B cell (primary cell): ENCODE measurements around the gene GDF7. TPM values are rescaled to one million over a fixed set of nuclear protein-coding genes. Genes with fewer than 3 reads are reported as not detected.

Source experiments
- ATAC-seq: fragments of 200-7000 bp; cut with Tn5 transposase; one replicate; pipeline ENCODE4 v1.10.0; 2021; ENCODE audit warnings: low read depth, mild to moderate bottlenecking, moderate number of reproducible peaks, moderate library complexity
- CTCF ChIA-PET: fragments of 350-600 bp; sonication (Branson Sonifier 250); formaldehyde crosslinking; loops from one replicate; lab custom pipeline; 2021; ENCODE audit warnings: antibody characterized with exemption, inconsistent platforms; lab: Charles Lee
- POLR2A ChIA-PET: fragments of 350-600 bp; sonication (Branson Sonifier 250); formaldehyde crosslinking; loops from one replicate; lab custom pipeline; 2021; ENCODE audit warnings: antibody characterized with exemption; lab: Charles Lee
- DNase-seq: peaks from one replicate; pipeline ENCODE4 v3.0.0; 2013
- H2AFZ ChIP-seq: 2 replicates; pipeline ENCODE4 v1.6.1; 2012; ENCODE audit warnings: mild to moderate bottlenecking, low read depth, low read length; ENCODE audit not compliant: insufficient read depth, poor library complexity, severe bottlenecking
- H3K27ac ChIP-seq, 2 donors: 1 replicate in 1 of 2; 2 replicates in 1 of 2; pipeline ENCODE4 v1.5.1; 2012 to 2013; ENCODE audit warnings: low read length in 2 of 2, mild to moderate bottlenecking in 2 of 2, moderate library complexity in 1 of 2
- H3K27me3 ChIP-seq, 4 experiments: fragments of 200-600 bp in 1 of 4; sonication (generic) in 1 of 4; replicated peaks in 1 of 4; 1 replicate in 2 of 4; 2 replicates in 2 of 4; pipeline versions ENCODE4 v1.6.1 to v1.7.0; 2013 to 2016; ENCODE audit warnings: low read length in 3 of 4, mild to moderate bottlenecking in 2 of 4, mixed read lengths in 1 of 4, moderate library complexity in 1 of 4; ENCODE audit not compliant: insufficient read depth in 4 of 4, control insufficient read depth in 3 of 4; ENCODE audit errors: control extremely low read depth in 1 of 4
- H3K36me3 ChIP-seq, 2 experiments: replicated peaks in 1 of 2; 1 replicate in 1 of 2; 2 replicates in 1 of 2; pipeline versions ENCODE4 v1.6.1 to v1.7.1; 2013; ENCODE audit warnings: low read length in 1 of 2; ENCODE audit not compliant: insufficient read depth in 2 of 2, control insufficient read depth in 1 of 2; ENCODE audit errors: control extremely low read depth in 1 of 2, extremely low read depth in 1 of 2
- H3K4me1 ChIP-seq, 2 donors: fragments of 200-600 bp in 1 of 2; sonication (generic) in 1 of 2; 1 replicate in 1 of 2; 2 replicates in 1 of 2; pipeline versions ENCODE4 v1.5.1 to v1.6.1; 2013 to 2017; ENCODE audit warnings: low read length in 2 of 2; ENCODE audit not compliant: control insufficient read depth in 2 of 2, insufficient read depth in 2 of 2
- H3K4me2 ChIP-seq: replicated peaks from 2 replicates; pipeline ENCODE3; 2012; ENCODE audit warnings: mild to moderate bottlenecking, low read depth, low read length; ENCODE audit not compliant: poor library complexity, severe bottlenecking
- H3K4me3 ChIP-seq, 5 experiments: fragments of 200-600 bp in 1 of 5; sonication (generic) in 1 of 5; 1 replicate in 3 of 5; 2 replicates in 2 of 5; pipeline versions ENCODE4 v1.5.1 to v1.7.0; 2011 to 2016; ENCODE audit warnings: low read length in 4 of 5, mild to moderate bottlenecking in 4 of 5, low read depth in 2 of 5, control low read depth in 1 of 5, moderate library complexity in 1 of 5; ENCODE audit not compliant: insufficient read depth in 1 of 5; ENCODE audit errors: control extremely low read depth in 1 of 5, extremely low read depth in 1 of 5
- H3K79me2 ChIP-seq: fragments of 200-600 bp; sonication (generic); one replicate; pipeline ENCODE4 v1.6.0; 2016; ENCODE audit warnings: low read length; ENCODE audit not compliant: control insufficient read depth, insufficient read depth
- H3K9ac ChIP-seq: fragments of 200-600 bp; sonication (generic); 2 replicates; pipeline ENCODE4 v1.6.1; 2017; ENCODE audit warnings: mild to moderate bottlenecking, low read length, moderate library complexity
- H3K9me3 ChIP-seq, 3 donors: one replicate each; pipeline versions ENCODE4 v1.6.1 to v1.7.1; 2013; ENCODE audit warnings: low read length in 2 of 3; ENCODE audit not compliant: control insufficient read depth in 2 of 3, insufficient read depth in 1 of 3; ENCODE audit errors: control extremely low read depth in 1 of 3
- H4K20me1 ChIP-seq: 2 replicates; pipeline ENCODE4 v1.6.0; 2012; ENCODE audit warnings: mild to moderate bottlenecking, low read length; ENCODE audit not compliant: insufficient read depth, control insufficient read depth, poor library complexity, severe bottlenecking
- H3K27ac Mint-ChIP-seq: one replicate; pipeline ENCODE4 v1.8.0; 2021; ENCODE audit warnings: mixed read lengths
- H3K27me3 Mint-ChIP-seq: one replicate; pipeline ENCODE4 v1.8.0; 2021; ENCODE audit warnings: mixed read lengths
- H3K4me1 Mint-ChIP-seq: one replicate; pipeline ENCODE4 v1.8.0; 2021; ENCODE audit warnings: mixed read lengths
- H3K4me3 Mint-ChIP-seq: one replicate; pipeline ENCODE4 v1.8.0; 2021; ENCODE audit warnings: mixed read lengths
- H3K9me3 Mint-ChIP-seq: one replicate; pipeline ENCODE4 v1.8.0; 2022; ENCODE audit warnings: mixed read lengths; ENCODE audit not compliant: insufficient read depth
- EZH2 ChIP-seq: IDR thresholded peaks from 2 replicates; pipeline ENCODE4 v1.6.1; 2012; ENCODE audit warnings: borderline replicate concordance, low read depth, mild to moderate bottlenecking, moderate library complexity, low read length; ENCODE audit not compliant: insufficient read depth, poor library complexity, severe bottlenecking
- WGBS: methylation state at CpG from one replicate; pipeline ENCODE4 v1.1.5; 2013; ENCODE audit warnings: missing lambda C conversion rate; ENCODE audit not compliant: insufficient coverage; 5-methylcytosine and 5-hydroxymethylcytosine counted together
- intact Hi-C: fragments of 100-400 bp; cut with micrococcal nuclease; formaldehyde crosslinking; loops from one replicate; pipeline ENCODE4 v1.10.0; 2022
- polyA plus RNA-seq: library from polyadenylated mRNA; depleted of rRNA; stranded (reverse); fragments of >200 nt; gene quantifications from 2 replicates; pipeline ENCODE4 v1.2.3, GENCODE V29; 2012
- total RNA-seq, 2 donors: library from RNA; stranded (reverse); fragments of 120-200 nt in 1 of 2; gene quantifications; 1 replicate in 1 of 2; 2 replicates in 1 of 2; pipeline versions ENCODE4 v1.2.3 to v1.2.4, GENCODE V29; 2013 to 2022
- TF ChIP-seq, protein P1 (sequence below): fragments of 200-600 bp; IDR thresholded peaks from one replicate; pipeline ENCODE4 v1.8.0; 2022; ENCODE audit warnings: antibody characterized with exemption, mild to moderate bottlenecking

Gene GDF7
- total and polyA plus RNA-seq, 2 donors (not counting 1 experiment from before 2014, with no cell fraction given): 7.0 to 15.3 TPM

- ATAC-seq (no peak), DNase-seq (no peak)
- intact Hi-C loops: no loop called here
- H3K4me3 ChIP-seq: no peak overlapping the region
- no peak overlapping the region for H3K9ac ChIP-seq
- no peak overlapping the region for H3K4me3 Mint-ChIP-seq
- H3K4me1 Mint-ChIP-seq: peaks cover 11% of the 10 kb centered on the region
- peaks cover 6% of the 10 kb centered on the region for H3K79me2 ChIP-seq
- ChIA-PET POLR2A (no interaction called here), CTCF (interaction anchor here (1.3 to 5.6 kb wide), 4 partner anchors 10 to 221 kb away, joined by 3 to 50 read pairs (median 28); no protein-coding TSS in a partner anchor)
- H3K4me1 ChIP-seq: peaks cover 0 to 2% of the 10 kb centered on the region in 2 donors
- no peaks in the 10 kb centered on the region for H3K9me3 ChIP-seq
- WGBS: 90% methylated on average over 3 of the region's 7 CpGs
- no peak overlapping the region for H3K27ac Mint-ChIP-seq
- H4K20me1 ChIP-seq: peaks cover 14% of the 10 kb centered on the region
- H3K27me3 Mint-ChIP-seq: no peaks in the 10 kb centered on the region
- no peak overlapping the region for H3K27ac ChIP-seq
- no peak overlapping the region for H2AFZ ChIP-seq
- no peak for TF ChIP-seq EZH2
- TF ChIP-seq, protein P1, sequence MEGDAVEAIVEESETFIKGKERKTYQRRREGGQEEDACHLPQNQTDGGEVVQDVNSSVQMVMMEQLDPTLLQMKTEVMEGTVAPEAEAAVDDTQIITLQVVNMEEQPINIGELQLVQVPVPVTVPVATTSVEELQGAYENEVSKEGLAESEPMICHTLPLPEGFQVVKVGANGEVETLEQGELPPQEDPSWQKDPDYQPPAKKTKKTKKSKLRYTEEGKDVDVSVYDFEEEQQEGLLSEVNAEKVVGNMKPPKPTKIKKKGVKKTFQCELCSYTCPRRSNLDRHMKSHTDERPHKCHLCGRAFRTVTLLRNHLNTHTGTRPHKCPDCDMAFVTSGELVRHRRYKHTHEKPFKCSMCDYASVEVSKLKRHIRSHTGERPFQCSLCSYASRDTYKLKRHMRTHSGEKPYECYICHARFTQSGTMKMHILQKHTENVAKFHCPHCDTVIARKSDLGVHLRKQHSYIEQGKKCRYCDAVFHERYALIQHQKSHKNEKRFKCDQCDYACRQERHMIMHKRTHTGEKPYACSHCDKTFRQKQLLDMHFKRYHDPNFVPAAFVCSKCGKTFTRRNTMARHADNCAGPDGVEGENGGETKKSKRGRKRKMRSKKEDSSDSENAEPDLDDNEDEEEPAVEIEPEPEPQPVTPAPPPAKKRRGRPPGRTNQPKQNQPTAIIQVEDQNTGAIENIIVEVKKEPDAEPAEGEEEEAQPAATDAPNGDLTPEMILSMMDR: no peak
- no peak overlapping the region for H3K4me2 ChIP-seq
- H3K36me3 ChIP-seq: peaks cover 0 to 17% of the 10 kb centered on the region in 2 experiments
- H3K9me3 Mint-ChIP-seq: no peaks in the 10 kb centered on the region
- no peaks in the 10 kb centered on the region for H3K27me3 ChIP-seq
Observed at GRCh38 chr2:20632446-20632990, 34.4 kb upstream of the GDF7 start.

- H3K36me3 ChIP-seq: peaks cover 0 to 22% of the 10 kb centered on the region in 2 experiments
- 85% methylated on average over 3 of the region's 4 CpGs for WGBS
- no peak for DNase-seq
- intact Hi-C loops: no loop called here
- H4K20me1 ChIP-seq: peaks cover 14% of the 10 kb centered on the region
- no peaks in the 10 kb centered on the region for H3K9me3 ChIP-seq
- H3K4me2 ChIP-seq: no peak overlapping the region
- no peak overlapping the region for H3K4me3 Mint-ChIP-seq
- H3K4me3 ChIP-seq: no peak overlapping the region
- no peaks in the 10 kb centered on the region for H3K27me3 Mint-ChIP-seq
- H3K4me1 ChIP-seq: peaks cover 0 to 2% of the 10 kb centered on the region in 2 donors
- no peak overlapping the region for H2AFZ ChIP-seq
- no peak overlapping the region for H3K27ac ChIP-seq
- H3K9ac ChIP-seq: no peak overlapping the region
- no peak overlapping the region for H3K27ac Mint-ChIP-seq
- no peak for ATAC-seq
- CTCF ChIA-PET: interaction anchor here (1.3 to 5.6 kb wide), 5 partner anchors 9 to 221 kb away, joined by 3 to 50 read pairs (median 30); partner anchors contain the start of gene RHOB
- H3K79me2 ChIP-seq: peaks cover 6% of the 10 kb centered on the region
- H3K4me1 Mint-ChIP-seq: peaks cover 11% of the 10 kb centered on the region
- POLR2A ChIA-PET: no interaction called here
- TF ChIP-seq EZH2: no peak
- TF ChIP-seq, protein P1: no peak
- H3K27me3 ChIP-seq: no peaks in the 10 kb centered on the region
- H3K9me3 Mint-ChIP-seq: no peaks in the 10 kb centered on the region
Observed at GRCh38 chr2:20633001-20633400, 33.9 kb upstream of the GDF7 start.
